SK-N-SH treated with all-trans-retinoic acid at 6 μM for 48 hours (cell line): Measurements from ENCODE around the gene HAPLN3.

ENCODE experiments used
- BACH2 ChIP-seq: fragments of 250-450 bp; sonication (Bioruptor Pico); IDR thresholded peaks from 2 replicates; pipeline ENCODE4 v1.9.0; 2021; ENCODE audit warnings: mild to moderate bottlenecking, borderline replicate concordance
- CREB5 ChIP-seq: fragments of 250-450 bp; sonication (Bioruptor Pico); IDR thresholded peaks from 2 replicates; pipeline ENCODE4 v1.5.1; 2020; ENCODE audit warnings: low read depth, mild to moderate bottlenecking, moderate library complexity
- GLIS3 ChIP-seq: fragments of 250-450 bp; sonication (Bioruptor Pico); IDR thresholded peaks from 2 replicates; pipeline ENCODE4 v1.5.0; 2020; ENCODE audit warnings: mild to moderate bottlenecking, moderate library complexity
- PATZ1 ChIP-seq: fragments of 250-450 bp; sonication (Bioruptor Pico); IDR thresholded peaks from 2 replicates; pipeline ENCODE4 v1.8.0; 2020; ENCODE audit warnings: mild to moderate bottlenecking, moderate library complexity, borderline replicate concordance
- PPARA ChIP-seq: fragments of 250-450 bp; sonication (Bioruptor Pico); IDR thresholded peaks from 2 replicates; pipeline ENCODE4 v1.5.0; 2020; ENCODE audit warnings: mild to moderate bottlenecking, borderline replicate concordance
- SNAI2 ChIP-seq: fragments of 250-450 bp; sonication (Bioruptor Pico); IDR thresholded peaks from 2 replicates; pipeline ENCODE4 v1.5.0; 2020; ENCODE audit warnings: mild to moderate bottlenecking, moderate library complexity
- TOX ChIP-seq: fragments of 250-450 bp; sonication (Bioruptor Pico); IDR thresholded peaks from 2 replicates; pipeline ENCODE4 v1.8.0; 2021; ENCODE audit warnings: mild to moderate bottlenecking, moderate library complexity, borderline replicate concordance
- ZFP3 ChIP-seq: fragments of 250-450 bp; sonication (Bioruptor Pico); IDR thresholded peaks from 2 replicates; pipeline ENCODE4 v1.5.0; 2020; ENCODE audit warnings: mild to moderate bottlenecking, moderate library complexity
- ZFP30 ChIP-seq: fragments of 450-650 bp; formaldehyde crosslinking; IDR thresholded peaks from 2 replicates; pipeline ENCODE4 v1.5.0; 2022; ENCODE audit warnings: mild to moderate bottlenecking, moderate library complexity
- ZNF565 ChIP-seq: fragments of 450-650 bp; formaldehyde crosslinking; conservative IDR thresholded peaks from 2 replicates; pipeline ENCODE4 v1.5.0; 2020; ENCODE audit warnings: low read depth, mild to moderate bottlenecking, moderate library complexity

DNA sequence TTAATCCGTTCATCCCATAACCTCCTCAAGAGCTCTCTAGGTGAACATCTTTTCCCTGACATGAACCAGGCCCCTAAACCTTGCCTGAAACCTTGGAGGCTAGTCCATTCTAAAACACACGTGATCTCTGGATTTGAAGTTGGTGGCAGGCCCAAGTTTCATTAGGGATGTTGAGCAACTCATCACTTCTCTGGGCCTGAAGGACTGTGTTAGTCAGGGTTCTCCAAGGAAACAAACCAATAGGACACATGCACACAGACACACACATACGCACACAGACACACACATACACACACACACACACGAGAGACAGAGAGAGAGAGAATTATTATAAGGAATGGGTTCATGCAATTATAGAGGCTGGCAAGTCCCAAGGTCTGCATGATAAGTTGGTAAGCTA lies 60.2 kb downstream of the HAPLN3 start:
- TF ChIP-seq BACH2 (CRISPR knock-in tag) = no peak
- TF ChIP-seq PPARA = no peak
- no peak for TF ChIP-seq GLIS3 (CRISPR knock-in tag)
- no peak for TF ChIP-seq SNAI2 (CRISPR knock-in tag)
- TF ChIP-seq ZNF565 (CRISPR knock-in tag) = no peak
- TF ChIP-seq ZFP3 (CRISPR knock-in tag) = no peak
- no peak for TF ChIP-seq CREB5 (CRISPR knock-in tag)
- no peak for TF ChIP-seq TOX (CRISPR knock-in tag)
- TF ChIP-seq ZFP30 (CRISPR knock-in tag) = no peak
- no peak for TF ChIP-seq PATZ1 (CRISPR knock-in tag)
